Suprapubic skin (tissue), 3 donors: ENCODE measurements around the gene PLCE1.

Experiments
- EP300 ChIP-seq: sonication (generic); formaldehyde crosslinking; IDR thresholded peaks from one replicate; pipeline ENCODE4 v1.6.1; 2017; ENCODE audit warnings: antibody characterized with exemption
- POLR2A ChIP-seq, 2 donors: fragments of 450-650 bp; IDR thresholded peaks; one replicate each; pipeline ENCODE4 v1.6.1; 2017; ENCODE audit warnings: antibody characterized with exemption in 2 of 2, mild to moderate bottlenecking in 2 of 2, moderate library complexity in 2 of 2
- TF ChIP-seq, protein P1 (sequence below), 2 donors: fragments of 200-600 bp in 1 of 2; fragments of 450-650 bp in 1 of 2; sonication (generic) in 1 of 2; IDR thresholded peaks; one replicate each; pipeline ENCODE4 v1.5.1; 2016 to 2019; ENCODE audit warnings: antibody characterized with exemption in 2 of 2, mild to moderate bottlenecking in 1 of 2, moderate library complexity in 1 of 2

DNA sequence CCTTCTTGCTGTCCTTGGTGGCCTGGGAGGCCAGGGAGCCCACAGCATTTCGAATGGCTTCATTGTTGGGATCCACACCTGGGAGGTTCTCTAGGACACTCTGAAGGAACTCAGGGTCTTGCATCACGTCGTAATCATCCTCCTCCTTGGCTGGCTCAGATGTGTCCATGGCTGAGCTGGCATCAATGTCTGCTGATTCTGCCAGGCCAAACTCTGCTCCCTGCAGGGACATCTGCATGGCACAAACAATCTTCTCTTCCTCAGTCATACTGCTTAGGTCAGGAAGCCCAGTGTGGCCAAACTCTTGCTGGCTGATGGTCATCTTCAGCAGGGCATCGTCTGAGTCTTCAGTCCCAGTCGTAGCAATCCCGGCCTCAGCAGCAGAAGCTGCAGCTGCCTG is 34.9 kb upstream of the PLCE1 start:
- TF ChIP-seq, protein P1, sequence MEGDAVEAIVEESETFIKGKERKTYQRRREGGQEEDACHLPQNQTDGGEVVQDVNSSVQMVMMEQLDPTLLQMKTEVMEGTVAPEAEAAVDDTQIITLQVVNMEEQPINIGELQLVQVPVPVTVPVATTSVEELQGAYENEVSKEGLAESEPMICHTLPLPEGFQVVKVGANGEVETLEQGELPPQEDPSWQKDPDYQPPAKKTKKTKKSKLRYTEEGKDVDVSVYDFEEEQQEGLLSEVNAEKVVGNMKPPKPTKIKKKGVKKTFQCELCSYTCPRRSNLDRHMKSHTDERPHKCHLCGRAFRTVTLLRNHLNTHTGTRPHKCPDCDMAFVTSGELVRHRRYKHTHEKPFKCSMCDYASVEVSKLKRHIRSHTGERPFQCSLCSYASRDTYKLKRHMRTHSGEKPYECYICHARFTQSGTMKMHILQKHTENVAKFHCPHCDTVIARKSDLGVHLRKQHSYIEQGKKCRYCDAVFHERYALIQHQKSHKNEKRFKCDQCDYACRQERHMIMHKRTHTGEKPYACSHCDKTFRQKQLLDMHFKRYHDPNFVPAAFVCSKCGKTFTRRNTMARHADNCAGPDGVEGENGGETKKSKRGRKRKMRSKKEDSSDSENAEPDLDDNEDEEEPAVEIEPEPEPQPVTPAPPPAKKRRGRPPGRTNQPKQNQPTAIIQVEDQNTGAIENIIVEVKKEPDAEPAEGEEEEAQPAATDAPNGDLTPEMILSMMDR (IDR thresholded peaks at IDR 0.05) = no peak
- TF ChIP-seq POLR2A (IDR thresholded peaks at IDR 0.05) (no peak), EP300 (no peak)
